Smooth muscle cell (in vitro differentiated cells): Measurements from ENCODE around the gene TTC7B. TPM values are rescaled to one million over a fixed set of nuclear protein-coding genes. Genes with fewer than 3 reads are reported as not detected.

Experiments used
- DNase-seq: peaks from one replicate; lab custom pipeline; 2025; ENCODE audit not compliant: unreplicated experiment; lab: John Stamatoyannopoulos, UW
- H2AFZ ChIP-seq: fragments of 200-600 bp; sonication (generic); 2 replicates; pipeline ENCODE4 v1.6.0; 2016; ENCODE audit warnings: antibody characterized with exemption, low read depth, mild to moderate bottlenecking
- H3F3A ChIP-seq: fragments of 200-600 bp; sonication (generic); 2 replicates; pipeline ENCODE4 v1.6.0; 2017; ENCODE audit warnings: antibody characterized with exemption, low read depth
- H3K27ac ChIP-seq: fragments of 200-600 bp; sonication (generic); 2 replicates; pipeline ENCODE4 v1.5.1; 2016; ENCODE audit warnings: low read depth, mild to moderate bottlenecking
- H3K27me3 ChIP-seq: fragments of 200-600 bp; sonication (generic); 2 replicates; pipeline ENCODE4 v1.6.1; 2016; ENCODE audit warnings: low read depth, mild to moderate bottlenecking
- H3K36me3 ChIP-seq: fragments of 200-600 bp; sonication (generic); 2 replicates; pipeline ENCODE4 v1.5.1; 2016; ENCODE audit warnings: low read depth
- H3K4me1 ChIP-seq: fragments of 200-600 bp; sonication (generic); 2 replicates; pipeline ENCODE4 v1.5.1; 2016; ENCODE audit warnings: low read depth
- H3K4me2 ChIP-seq: fragments of 200-600 bp; sonication (generic); 2 replicates; pipeline ENCODE4 v1.6.0; 2016; ENCODE audit warnings: mild to moderate bottlenecking
- H3K4me3 ChIP-seq: fragments of 200-600 bp; sonication (generic); 2 replicates; pipeline ENCODE4 v1.5.1; 2016; ENCODE audit warnings: mild to moderate bottlenecking
- H3K79me2 ChIP-seq: fragments of 200-600 bp; sonication (generic); 2 replicates; pipeline ENCODE4 v1.6.0; 2016; ENCODE audit warnings: low read depth, mild to moderate bottlenecking
- H3K9ac ChIP-seq: fragments of 200-600 bp; sonication (generic); 2 replicates; pipeline ENCODE4 v1.6.0; 2016; ENCODE audit warnings: low read depth
- H3K9me3 ChIP-seq: fragments of 200-600 bp; sonication (generic); replicated peaks from 2 replicates; pipeline ENCODE4 v1.5.1; 2016; ENCODE audit warnings: low read depth
- H4K20me1 ChIP-seq: fragments of 200-600 bp; sonication (generic); 2 replicates; pipeline ENCODE4 v1.6.0; 2016; ENCODE audit warnings: low read depth
- CTCF ChIP-seq: fragments of 200-600 bp; sonication (generic); IDR thresholded peaks from 2 replicates; pipeline ENCODE4 v1.5.1; 2017; ENCODE audit warnings: borderline replicate concordance, mild to moderate bottlenecking, antibody characterized with exemption; ENCODE audit not compliant: insufficient read depth, poor library complexity, severe bottlenecking
- WGBS: methylation state at CpG from one replicate; pipeline ENCODE4 v1.1.7; 2016; ENCODE audit warnings: low lambda C conversion rate; 5-methylcytosine and 5-hydroxymethylcytosine counted together
- polyA plus RNA-seq: library from polyadenylated mRNA; unstranded; fragments of >200 nt; fragmentation: Nextera tagmentation; extraction: Ambion mirVana; gene quantifications from 2 replicates; pipeline ENCODE4 v1.2.1, GENCODE V29; 2016
- total RNA-seq: library from RNA; depleted of rRNA; stranded (reverse); fragments of >200 nt; gene quantifications from 2 replicates; pipeline ENCODE4 v1.2.3, GENCODE V29; 2014

TTC7B gene
- total and polyA plus RNA-seq, 2 experiments from 2014 or later = 22.1 to 54.1 TPM

- Histone ChIP-seq H3K27me3 (no peaks in the 10 kb centered on the region), H3K36me3 (no peaks in the 10 kb centered on the region), H2AFZ (no peak overlapping the region), H3K79me2 (no peaks in the 10 kb centered on the region), H3K9ac (no peak overlapping the region), H3K9me3 (no peaks in the 10 kb centered on the region), H3F3A (peaks cover 6% of the 10 kb centered on the region), H3K4me2 (no peak overlapping the region), H3K4me3 (no peak overlapping the region), H3K27ac (no peak overlapping the region), H4K20me1 (no peaks in the 10 kb centered on the region), H3K4me1 (peaks cover 24% of the 10 kb centered on the region)
- no peak for DNase-seq
- no peak for TF ChIP-seq CTCF
- 82% methylated on average over 7 of the region's 7 CpGs for WGBS
Measured at GRCh38 chr14:90617961-90618360, 198.3 kb downstream of the TTC7B start.

- H3K4me3 ChIP-seq = no peak overlapping the region
- H3K27ac ChIP-seq = peak overlapping the region; percentile 81
- peak overlapping the region; percentile 51 for H3K9ac ChIP-seq
- no peaks in the 10 kb centered on the region for H3K27me3 ChIP-seq
- no peak for TF ChIP-seq CTCF
- peaks cover 6% of the 10 kb centered on the region for H3F3A ChIP-seq
- no peaks in the 10 kb centered on the region for H3K36me3 ChIP-seq
- H3K4me2 ChIP-seq = peak overlapping the region; percentile 77
- no peak overlapping the region for H2AFZ ChIP-seq
- DNase-seq = no peak
- no peaks in the 10 kb centered on the region for H3K79me2 ChIP-seq
- H3K9me3 ChIP-seq = no peaks in the 10 kb centered on the region
- WGBS = 13% methylated on average over 7 of the region's 7 CpGs
- H3K4me1 ChIP-seq = peaks cover 24% of the 10 kb centered on the region
- H4K20me1 ChIP-seq = no peaks in the 10 kb centered on the region
Measured at GRCh38 chr14:90616881-90617280, 199.3 kb downstream of the TTC7B start.

- peak overlapping the region; percentile 12 for H3K4me3 ChIP-seq
- 88% methylated on average over 10 of the region's 10 CpGs for WGBS
- H3K36me3 ChIP-seq = no peaks in the 10 kb centered on the region
- no peak for TF ChIP-seq CTCF
- H3K27ac ChIP-seq = peak overlapping the region; percentile 81
- no peak overlapping the region for H2AFZ ChIP-seq
- peak overlapping the region; percentile 77 for H3K4me2 ChIP-seq
- no peaks in the 10 kb centered on the region for H3K27me3 ChIP-seq
- DNase-seq = no peak
- no peaks in the 10 kb centered on the region for H4K20me1 ChIP-seq
- H3F3A ChIP-seq = peaks cover 6% of the 10 kb centered on the region
- no peaks in the 10 kb centered on the region for H3K79me2 ChIP-seq
- no peaks in the 10 kb centered on the region for H3K9me3 ChIP-seq
- peaks cover 24% of the 10 kb centered on the region for H3K4me1 ChIP-seq
- peak overlapping the region; percentile 76 for H3K9ac ChIP-seq
Measured at GRCh38 chr14:90616313-90616712, 199.9 kb downstream of the TTC7B start.

GRCh38 chr14:90615517-90616060 lies 200.6 kb downstream of the TTC7B start:
- Histone ChIP-seq H3K79me2 (no peaks in the 10 kb centered on the region), H3K4me3 (peak overlapping the region; percentile 12), H3K4me2 (peak overlapping the region; percentile 77), H2AFZ (peak overlapping the region; percentile 10), H3K9me3 (no peaks in the 10 kb centered on the region), H3K27ac (peak overlapping the region; percentile 81), H3K4me1 (peaks cover 24% of the 10 kb centered on the region), H3K36me3 (no peaks in the 10 kb centered on the region), H4K20me1 (no peaks in the 10 kb centered on the region), H3K27me3 (no peaks in the 10 kb centered on the region), H3F3A (peaks cover 6% of the 10 kb centered on the region), H3K9ac (peak overlapping the region; percentile 76)
- no peak for TF ChIP-seq CTCF
- WGBS = 40% methylated on average over 9 of the region's 9 CpGs
- no peak for DNase-seq
